RWPE2 (cell line): ENCODE results near the gene ACP7.
A peak's percentile ranks its signal among the peaks of the same experiment; 100 is the strongest.

ENCODE experiments used
- ATAC-seq: fragments of 200-7000 bp; cut with Tn5 transposase; 3 replicates; pipeline ENCODE4 v1.9.1; 2021; ENCODE audit warnings: low read depth
- DNase-seq: peaks from one replicate; pipeline ENCODE4 v3.0.0-alpha.2; 2020; ENCODE audit warnings: low spot score
- H3K27ac ChIP-seq: fragments of 450-650 bp; 2 replicates; pipeline ENCODE4 v1.5.1; 2017; ENCODE audit warnings: mild to moderate bottlenecking; ENCODE audit not compliant: poor library complexity, severe bottlenecking
- H3K27me3 ChIP-seq: fragments of 250-450 bp; sonication (Bioruptor Pico); 2 replicates; pipeline ENCODE4 v1.5.1; 2021; ENCODE audit warnings: mild to moderate bottlenecking, moderate library complexity; ENCODE audit not compliant: insufficient read depth, poor library complexity, severe bottlenecking
- H3K36me3 ChIP-seq: fragments of 250-450 bp; sonication (Bioruptor Pico); 2 replicates; pipeline ENCODE4 v1.5.1; 2020; ENCODE audit warnings: low read depth, mild to moderate bottlenecking, moderate library complexity
- H3K4me1 ChIP-seq: fragments of 250-450 bp; sonication (Bioruptor Pico); 2 replicates; pipeline ENCODE4 v1.5.1; 2021; ENCODE audit warnings: mild to moderate bottlenecking, moderate library complexity; ENCODE audit not compliant: insufficient read depth, poor library complexity, severe bottlenecking
- H3K4me3 ChIP-seq: fragments of 250-450 bp; sonication (Bioruptor Pico); 2 replicates; pipeline ENCODE4 v1.5.1; 2021; ENCODE audit warnings: mild to moderate bottlenecking, moderate library complexity; ENCODE audit not compliant: severe bottlenecking
- H3K9me3 ChIP-seq: fragments of 250-450 bp; sonication (Bioruptor Pico); 2 replicates; pipeline ENCODE4 v1.5.1; 2021; ENCODE audit warnings: mild to moderate bottlenecking, moderate library complexity; ENCODE audit not compliant: severe bottlenecking
- TF ChIP-seq, protein P1 (sequence below): fragments of 450-650 bp; IDR thresholded peaks from one replicate; pipeline ENCODE4 v1.5.1; 2017; ENCODE audit warnings: mild to moderate bottlenecking, moderate library complexity; ENCODE audit not compliant: poor library complexity, severe bottlenecking

The ACP7 gene

DNA sequence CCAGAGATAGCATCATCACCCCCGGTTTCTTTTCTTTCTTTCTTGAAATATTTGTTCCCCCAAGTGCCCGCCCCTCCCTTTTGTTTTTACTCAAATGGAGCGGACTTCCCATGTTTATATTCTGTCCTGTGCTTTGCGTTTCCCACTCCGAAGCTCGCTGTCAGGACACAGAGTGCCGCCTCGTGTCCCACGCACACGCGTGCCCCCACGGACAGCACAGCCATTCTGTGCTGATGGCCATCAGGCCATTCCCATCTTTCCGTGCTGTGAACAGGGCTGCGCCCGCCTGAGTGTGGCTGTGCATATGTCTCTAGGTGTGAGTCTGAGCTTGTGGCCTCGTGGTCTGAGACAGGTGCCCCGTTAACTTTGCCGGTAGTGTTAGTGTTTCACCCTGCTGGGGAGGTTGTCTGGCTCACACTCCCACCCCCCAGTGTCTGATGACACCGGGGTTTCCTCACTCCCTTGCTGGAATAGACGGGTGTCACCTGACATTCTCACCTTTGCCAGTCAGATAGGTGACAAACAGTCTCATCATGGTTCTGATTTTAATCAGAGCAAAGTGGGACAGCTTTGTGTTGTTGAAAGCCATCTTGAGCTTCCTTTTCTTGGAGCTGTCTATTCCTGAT lies 48.3 kb downstream of the ACP7 start:
- DNase-seq: no peak
- Histone ChIP-seq H3K9me3 (no peaks in the 10 kb centered on the region), H3K36me3 (no peaks in the 10 kb centered on the region), H3K4me3 (no peak overlapping the region), H3K27me3 (no peaks in the 10 kb centered on the region), H3K4me1 (no peaks in the 10 kb centered on the region), H3K27ac (no peak overlapping the region)
- TF ChIP-seq, protein P1, sequence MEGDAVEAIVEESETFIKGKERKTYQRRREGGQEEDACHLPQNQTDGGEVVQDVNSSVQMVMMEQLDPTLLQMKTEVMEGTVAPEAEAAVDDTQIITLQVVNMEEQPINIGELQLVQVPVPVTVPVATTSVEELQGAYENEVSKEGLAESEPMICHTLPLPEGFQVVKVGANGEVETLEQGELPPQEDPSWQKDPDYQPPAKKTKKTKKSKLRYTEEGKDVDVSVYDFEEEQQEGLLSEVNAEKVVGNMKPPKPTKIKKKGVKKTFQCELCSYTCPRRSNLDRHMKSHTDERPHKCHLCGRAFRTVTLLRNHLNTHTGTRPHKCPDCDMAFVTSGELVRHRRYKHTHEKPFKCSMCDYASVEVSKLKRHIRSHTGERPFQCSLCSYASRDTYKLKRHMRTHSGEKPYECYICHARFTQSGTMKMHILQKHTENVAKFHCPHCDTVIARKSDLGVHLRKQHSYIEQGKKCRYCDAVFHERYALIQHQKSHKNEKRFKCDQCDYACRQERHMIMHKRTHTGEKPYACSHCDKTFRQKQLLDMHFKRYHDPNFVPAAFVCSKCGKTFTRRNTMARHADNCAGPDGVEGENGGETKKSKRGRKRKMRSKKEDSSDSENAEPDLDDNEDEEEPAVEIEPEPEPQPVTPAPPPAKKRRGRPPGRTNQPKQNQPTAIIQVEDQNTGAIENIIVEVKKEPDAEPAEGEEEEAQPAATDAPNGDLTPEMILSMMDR: no peak
- ATAC-seq: no peak

- Histone ChIP-seq H3K36me3 (no peaks in the 10 kb centered on the region), H3K27me3 (no peaks in the 10 kb centered on the region), H3K9me3 (no peaks in the 10 kb centered on the region), H3K4me3 (no peak overlapping the region), H3K27ac (no peak overlapping the region), H3K4me1 (no peaks in the 10 kb centered on the region)
- DNase-seq: no peak
- TF ChIP-seq, protein P1: no peak
- no peak for ATAC-seq
These were observed 49.5 kb downstream of the ACP7 start for GRCh38 chr19:39133431-39134270.

- Histone ChIP-seq H3K9me3 (no peaks in the 10 kb centered on the region), H3K27ac (no peak overlapping the region), H3K4me1 (no peaks in the 10 kb centered on the region), H3K36me3 (no peaks in the 10 kb centered on the region), H3K27me3 (no peaks in the 10 kb centered on the region), H3K4me3 (no peak overlapping the region)
- TF ChIP-seq, protein P1: no peak
- DNase-seq (no peak), ATAC-seq (no peak)
These were observed 51.5 kb downstream of the ACP7 start for GRCh38 chr19:39135701-39136100.

DNA sequence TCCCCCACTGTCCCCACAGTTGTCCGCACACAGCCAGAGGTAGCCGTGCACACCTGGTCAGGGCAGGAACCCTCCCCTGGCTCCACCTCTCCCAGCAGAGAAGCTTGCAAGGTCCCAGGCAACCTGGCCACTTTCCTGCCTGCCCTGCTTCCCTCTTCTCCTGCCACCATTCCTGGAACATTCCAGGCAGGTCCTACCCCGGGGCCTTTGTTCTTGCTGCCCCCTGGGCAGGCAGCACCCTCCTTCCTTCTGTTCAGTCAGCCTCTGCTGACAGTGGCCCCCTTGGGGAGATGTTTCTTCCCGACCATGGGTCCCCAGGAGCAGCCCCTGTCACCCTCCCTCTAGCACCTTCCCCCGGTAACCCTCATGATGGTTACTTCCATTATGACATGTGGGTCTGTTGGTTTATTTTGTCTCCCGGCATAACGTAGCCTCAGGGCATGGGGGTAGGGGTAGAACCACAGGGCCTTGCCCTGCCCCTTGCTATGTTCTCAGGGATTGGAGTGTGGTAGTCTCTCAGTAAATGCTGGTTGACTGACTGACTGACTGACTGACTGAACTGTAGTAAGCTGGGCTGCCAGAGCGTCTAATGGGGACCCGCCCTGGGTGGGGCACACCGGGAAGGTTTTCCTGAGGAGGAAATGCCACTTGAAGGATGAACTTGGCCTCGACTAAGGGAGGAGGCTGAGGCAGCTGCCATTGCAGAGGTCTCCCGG lies 52.2 kb downstream of the ACP7 start:
- DNase-seq (no peak), ATAC-seq (peak; percentile 32; the same call in 1 of the 3 replicates)
- Histone ChIP-seq H3K4me3 (no peak overlapping the region), H3K4me1 (no peaks in the 10 kb centered on the region), H3K36me3 (no peaks in the 10 kb centered on the region), H3K27ac (no peak overlapping the region), H3K27me3 (no peaks in the 10 kb centered on the region), H3K9me3 (no peaks in the 10 kb centered on the region)
- TF ChIP-seq, protein P1: no peak
